Colonic mucosa (tissue), 4 donors: ENCODE results near the gene AK9. TPM values are rescaled to one million over a fixed set of nuclear protein-coding genes. Genes with fewer than 3 reads are reported as not detected.
A peak's percentile ranks its signal among the peaks of the same experiment; 100 is the strongest.

Experiments used
- DNase-seq: peaks from one replicate; pipeline ENCODE4 v3.0.0-alpha.2; 2020
- H3K27ac ChIP-seq: fragments of 200-600 bp; one replicate; pipeline ENCODE4 v1.8.0; 2021
- H3K27me3 ChIP-seq: fragments of 200-600 bp; one replicate; pipeline ENCODE4 v1.8.0; 2021
- H3K36me3 ChIP-seq: fragments of 200-600 bp; one replicate; pipeline ENCODE4 v1.8.0; 2021
- H3K4me1 ChIP-seq: fragments of 200-600 bp; one replicate; pipeline ENCODE4 v1.8.0; 2021; ENCODE audit warnings: mild to moderate bottlenecking
- H3K4me3 ChIP-seq: fragments of 200-600 bp; one replicate; pipeline ENCODE4 v1.8.0; 2021
- H3K9ac ChIP-seq, 2 donors: one replicate each; pipeline ENCODE4 v1.7.0; 2013; ENCODE audit warnings: control low read depth in 2 of 2, low read depth in 2 of 2, low read length in 2 of 2
- H3K9me3 ChIP-seq: fragments of 200-600 bp; one replicate; pipeline ENCODE4 v1.8.0; 2021
- intact Hi-C: fragments of 100-400 bp; cut with DNase I; formaldehyde crosslinking; loops from one replicate; pipeline ENCODE4 v1.14.1; 2022
- total RNA-seq, 2 donors: library from RNA; stranded (reverse); fragmentation: NEBNext Ultra II Directional in 1 of 2; extraction: Animal tissue kit (Norgen Biotek cat#: 25700) in 1 of 2; gene quantifications; one replicate each; pipeline ENCODE4 v1.2.1, GENCODE V29; 2021
- TF ChIP-seq, protein P1 (sequence below): fragments of 200-600 bp; IDR thresholded peaks from one replicate; pipeline ENCODE4 v1.8.0; 2022; ENCODE audit warnings: antibody characterized with exemption, mild to moderate bottlenecking
- donor health status: healthy.
- donor health status: DM: no; HTN: no; CAD: no.
- donor health status: DM: no; HTN: no; CAD: no.

Gene AK9
- total RNA-seq, 2 donors from 2014 or later: 5.6 to 5.7 TPM

- no peaks in the 10 kb centered on the region for H3K27me3 ChIP-seq
- H3K4me1 ChIP-seq: peaks cover 6% of the 10 kb centered on the region
- H3K27ac ChIP-seq: no peak overlapping the region
- TF ChIP-seq, protein P1, sequence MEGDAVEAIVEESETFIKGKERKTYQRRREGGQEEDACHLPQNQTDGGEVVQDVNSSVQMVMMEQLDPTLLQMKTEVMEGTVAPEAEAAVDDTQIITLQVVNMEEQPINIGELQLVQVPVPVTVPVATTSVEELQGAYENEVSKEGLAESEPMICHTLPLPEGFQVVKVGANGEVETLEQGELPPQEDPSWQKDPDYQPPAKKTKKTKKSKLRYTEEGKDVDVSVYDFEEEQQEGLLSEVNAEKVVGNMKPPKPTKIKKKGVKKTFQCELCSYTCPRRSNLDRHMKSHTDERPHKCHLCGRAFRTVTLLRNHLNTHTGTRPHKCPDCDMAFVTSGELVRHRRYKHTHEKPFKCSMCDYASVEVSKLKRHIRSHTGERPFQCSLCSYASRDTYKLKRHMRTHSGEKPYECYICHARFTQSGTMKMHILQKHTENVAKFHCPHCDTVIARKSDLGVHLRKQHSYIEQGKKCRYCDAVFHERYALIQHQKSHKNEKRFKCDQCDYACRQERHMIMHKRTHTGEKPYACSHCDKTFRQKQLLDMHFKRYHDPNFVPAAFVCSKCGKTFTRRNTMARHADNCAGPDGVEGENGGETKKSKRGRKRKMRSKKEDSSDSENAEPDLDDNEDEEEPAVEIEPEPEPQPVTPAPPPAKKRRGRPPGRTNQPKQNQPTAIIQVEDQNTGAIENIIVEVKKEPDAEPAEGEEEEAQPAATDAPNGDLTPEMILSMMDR: no peak
- H3K9ac ChIP-seq: no peak overlapping the region
- H3K36me3 ChIP-seq: peaks cover 4% of the 10 kb centered on the region
- H3K4me3 ChIP-seq: no peak overlapping the region
- no peaks in the 10 kb centered on the region for H3K9me3 ChIP-seq
- no peak for DNase-seq
- intact Hi-C loops: loop anchor here (5.0 kb wide), 1 partner anchor 241 kb away; no protein-coding TSS in a partner anchor
These were observed 244.5 kb downstream of the AK9 start for GRCh38 chr6:109446541-109446940.

DNA sequence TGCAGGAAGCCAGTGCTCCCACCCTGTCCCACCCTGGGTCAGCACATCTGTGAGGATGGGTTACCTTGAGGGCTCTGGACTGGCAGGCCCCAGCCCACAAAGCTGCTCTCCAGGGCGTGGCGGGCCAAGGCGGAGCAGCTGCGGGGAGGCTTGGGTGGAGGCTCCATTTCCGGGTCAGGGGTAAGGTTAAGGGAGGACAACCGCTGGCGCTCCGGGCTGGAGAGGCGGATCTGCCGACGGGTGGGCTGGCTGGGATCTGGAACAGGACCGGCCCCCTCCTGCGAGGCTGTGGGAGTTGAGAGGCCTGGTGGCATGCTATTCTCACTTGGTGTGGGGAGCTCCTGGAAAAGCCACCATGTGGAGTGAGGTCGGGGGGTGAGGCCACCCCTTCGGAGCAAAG lies 244.9 kb downstream of the AK9 start:
- Histone ChIP-seq H3K36me3 (peaks cover 4% of the 10 kb centered on the region), H3K9ac (no peak overlapping the region), H3K27me3 (no peaks in the 10 kb centered on the region), H3K4me3 (no peak overlapping the region), H3K4me1 (peaks cover 7% of the 10 kb centered on the region), H3K9me3 (no peaks in the 10 kb centered on the region), H3K27ac (no peak overlapping the region)
- intact Hi-C loops: loop anchor here (5.0 kb wide), 1 partner anchor 241 kb away; no protein-coding TSS in a partner anchor
- peak; percentile 68 for DNase-seq
- TF ChIP-seq, protein P1: no peak

GRCh38 chr6:109445382-109445781 lies 245.6 kb downstream of the AK9 start:
- H3K36me3 ChIP-seq: peaks cover 4% of the 10 kb centered on the region
- no peak overlapping the region for H3K9ac ChIP-seq
- TF ChIP-seq, protein P1: no peak
- no peak for DNase-seq
- H3K9me3 ChIP-seq: no peaks in the 10 kb centered on the region
- no peak overlapping the region for H3K27ac ChIP-seq
- intact Hi-C loops: loop anchor here (5.0 kb wide), 1 partner anchor 242 kb away; no protein-coding TSS in a partner anchor
- no peaks in the 10 kb centered on the region for H3K27me3 ChIP-seq
- H3K4me1 ChIP-seq: peaks cover 7% of the 10 kb centered on the region
- no peak overlapping the region for H3K4me3 ChIP-seq

DNA sequence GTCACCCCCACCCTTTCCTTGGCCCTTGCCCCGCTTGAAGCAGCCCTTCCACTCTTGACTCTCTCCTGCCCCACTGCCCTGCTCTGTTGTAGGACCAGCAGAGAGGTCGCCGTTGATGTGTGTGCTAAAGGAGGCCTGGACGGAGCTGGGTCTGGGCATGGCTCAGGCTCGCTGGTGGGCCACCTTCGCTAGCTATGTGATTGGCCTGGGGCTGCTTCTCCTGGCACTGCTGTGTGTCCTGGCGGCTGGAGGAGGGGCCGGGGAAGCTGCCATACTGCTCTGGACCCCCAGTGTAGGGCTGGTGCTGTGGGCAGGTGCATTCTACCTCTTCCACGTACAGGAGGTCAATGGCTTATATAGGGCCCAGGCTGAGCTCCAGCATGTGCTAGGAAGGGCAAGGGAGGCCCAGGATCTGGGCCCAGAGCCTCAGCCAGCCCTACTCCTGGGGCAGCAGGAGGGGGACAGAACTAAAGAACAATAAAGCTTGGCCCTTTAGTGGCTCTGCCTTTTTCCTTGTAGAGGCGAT lies 247.5 kb downstream of the AK9 start:
- Histone ChIP-seq H3K4me3 (no peak overlapping the region), H3K27me3 (no peaks in the 10 kb centered on the region), H3K27ac (no peak overlapping the region), H3K36me3 (peaks cover 4% of the 10 kb centered on the region), H3K9me3 (no peaks in the 10 kb centered on the region), H3K9ac (no peak overlapping the region), H3K4me1 (peaks cover 7% of the 10 kb centered on the region)
- intact Hi-C loops: no loop called here
- DNase-seq: no peak
- TF ChIP-seq, protein P1: no peak

Other genes starting within 250 kb of the AK9 start
- gene MICAL1, start 235.4 kb downstream of the AK9 start, total RNA-seq: 10 to 100 TPM; 45.3 to 55.9 TPM
- 1 to 10 TPM; 5.4 to 7.6 TPM for gene ZBTB24, start 208.0 kb downstream of the AK9 start, total RNA-seq
- gene FIG4, start 94 bp upstream of the AK9 start, total RNA-seq: 10 to 100 TPM; 12.2 to 17.2 TPM